ENCODE data around the gene DEFB132.

The DEFB132 gene

DNA sequence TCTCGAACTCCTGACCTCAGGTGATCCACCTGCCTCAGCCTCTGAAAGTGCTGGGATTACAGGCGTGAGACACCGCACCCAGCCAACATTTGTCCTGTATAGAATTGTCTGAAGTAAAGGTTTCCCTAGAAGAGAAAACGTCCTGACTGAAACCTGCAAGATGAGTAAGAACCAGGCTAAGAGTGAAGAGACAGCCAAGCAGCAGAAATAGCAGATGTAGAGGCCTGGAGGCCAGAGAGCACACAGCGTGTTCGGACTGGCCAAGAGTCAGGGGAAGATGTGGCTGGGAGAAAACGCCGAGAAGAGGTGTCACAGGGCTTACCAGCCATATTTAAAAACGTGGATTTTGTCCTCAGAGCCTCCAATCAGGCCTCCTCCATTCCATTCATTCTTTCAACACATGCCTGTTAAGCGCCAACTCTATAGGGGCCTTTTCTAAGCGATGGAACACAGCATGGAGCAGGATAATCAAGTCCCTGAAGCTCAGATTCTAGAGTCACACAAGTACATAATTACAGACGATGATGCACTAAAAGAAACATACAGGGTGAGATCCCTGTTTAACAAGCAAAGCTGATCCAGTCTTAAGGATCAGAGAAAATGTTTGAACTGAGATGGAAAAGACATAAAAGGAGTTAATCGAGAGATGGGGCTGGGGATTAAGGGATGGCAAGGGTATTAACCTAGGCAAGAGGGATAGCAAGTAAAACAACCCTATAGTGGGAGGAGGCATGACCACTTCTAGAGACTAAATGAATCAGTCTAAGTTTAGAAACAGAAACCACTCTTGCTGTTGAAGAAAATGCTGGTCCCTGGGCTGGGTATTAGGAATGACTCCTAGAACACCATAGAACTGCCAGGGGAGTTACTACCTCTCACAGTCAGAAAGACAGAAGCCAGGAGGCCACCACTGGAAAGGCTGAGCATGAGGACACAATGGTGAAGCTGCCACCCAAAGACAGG lies 44.6 kb downstream of the DEFB132 start:
- no peak for TF ChIP-seq CTCF (conservative IDR thresholded peaks at IDR 0.05; ENCODE audit: low read depth, low read length)
- no peak for DNase-seq (ENCODE audit: low read depth)
- no peak overlapping the region for H3K4me3 ChIP-seq (ENCODE audit: low read length)

DNA sequence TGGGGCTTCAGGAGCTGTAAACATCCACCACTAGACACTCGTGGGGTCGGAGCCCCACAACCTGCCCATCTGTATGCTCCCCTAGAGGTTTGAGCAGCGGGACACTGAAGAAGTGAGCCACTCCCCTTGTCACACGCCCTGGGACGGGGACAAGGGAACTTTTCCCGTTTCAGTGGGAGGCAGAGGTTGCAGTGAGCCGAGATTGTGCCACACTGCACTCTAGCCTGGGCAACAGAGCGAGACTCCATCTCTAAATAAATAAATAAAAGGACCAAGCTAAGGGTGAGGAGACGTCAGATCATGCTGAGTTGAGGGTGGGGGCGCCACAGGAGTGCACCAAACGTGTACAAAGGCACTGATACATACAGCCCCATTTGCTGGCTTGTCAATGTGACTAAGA lies 48.2 kb downstream of the DEFB132 start:
- DNase-seq (ENCODE audit: low read depth) = no peak
- TF ChIP-seq CTCF (conservative IDR thresholded peaks at IDR 0.05; ENCODE audit: low read depth, low read length) = no peak
- H3K4me3 ChIP-seq (ENCODE audit: low read length) = no peak overlapping the region

DNA sequence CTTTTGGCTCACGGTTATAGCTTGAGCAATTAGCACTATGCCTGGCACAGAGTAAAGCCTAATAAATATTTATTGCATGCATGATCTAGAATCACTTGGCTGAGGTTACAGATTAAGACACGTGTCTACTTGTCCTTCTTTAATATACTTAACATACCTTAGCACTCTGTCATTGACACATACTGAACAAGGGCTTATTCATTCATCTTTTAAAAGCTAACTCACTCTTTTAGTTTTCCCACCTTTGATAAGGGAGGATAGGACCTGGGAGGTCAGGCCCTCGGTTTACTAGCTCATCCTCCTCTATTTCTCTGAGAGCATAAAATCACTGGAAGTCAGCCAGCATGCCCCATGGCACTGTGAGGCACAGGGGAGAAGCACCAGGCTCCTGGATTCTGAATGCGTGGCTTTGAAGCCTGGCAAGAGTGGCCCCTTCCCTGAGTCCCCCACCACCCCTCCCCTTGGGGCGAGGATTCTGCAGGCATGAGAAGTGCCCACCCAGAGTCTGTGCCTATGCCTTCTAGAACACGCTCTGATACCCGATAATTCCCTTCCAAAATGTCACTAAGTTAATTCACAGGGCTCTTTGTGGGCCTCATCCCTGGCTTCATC lies 51.0 kb downstream of the DEFB132 start:
- H3K4me3 ChIP-seq (ENCODE audit: low read length) = no peak overlapping the region
- no peak for DNase-seq (ENCODE audit: low read depth)
- TF ChIP-seq CTCF (conservative IDR thresholded peaks at IDR 0.05; ENCODE audit: low read depth, low read length) = no peak

GRCh38 chr20:309306-309840 lies 51.8 kb downstream of the DEFB132 start:
- peak; percentile 6 for TF ChIP-seq CTCF (conservative IDR thresholded peaks at IDR 0.05; ENCODE audit: low read depth, low read length)
- peak overlapping the region; percentile 64 for H3K4me3 ChIP-seq (ENCODE audit: low read length)
- DNase-seq (ENCODE audit: low read depth) = no peak

- peak; percentile 98 for DNase-seq (ENCODE audit: low read depth)
- H3K4me3 ChIP-seq (ENCODE audit: low read length) = peak overlapping the region; percentile 64
- TF ChIP-seq CTCF (conservative IDR thresholded peaks at IDR 0.05; ENCODE audit: low read depth, low read length) = no peak
Observed at GRCh38 chr20:309841-310644, 52.5 kb downstream of the DEFB132 start.

- TF ChIP-seq CTCF (conservative IDR thresholded peaks at IDR 0.05; ENCODE audit: low read depth, low read length) = no peak
- H3K4me3 ChIP-seq (ENCODE audit: low read length) = no peak overlapping the region
- DNase-seq (ENCODE audit: low read depth) = no peak
Observed at GRCh38 chr20:310645-311044, 53.1 kb downstream of the DEFB132 start.
